ENCODE measurements around the gene RBM28. TPM values are rescaled to one million over a fixed set of nuclear protein-coding genes. Genes with fewer than 3 reads are reported as not detected.

Gene RBM28
- total RNA-seq, 2 experiments from 2014 or later, result 46.2 to 56.0 TPM

DNA sequence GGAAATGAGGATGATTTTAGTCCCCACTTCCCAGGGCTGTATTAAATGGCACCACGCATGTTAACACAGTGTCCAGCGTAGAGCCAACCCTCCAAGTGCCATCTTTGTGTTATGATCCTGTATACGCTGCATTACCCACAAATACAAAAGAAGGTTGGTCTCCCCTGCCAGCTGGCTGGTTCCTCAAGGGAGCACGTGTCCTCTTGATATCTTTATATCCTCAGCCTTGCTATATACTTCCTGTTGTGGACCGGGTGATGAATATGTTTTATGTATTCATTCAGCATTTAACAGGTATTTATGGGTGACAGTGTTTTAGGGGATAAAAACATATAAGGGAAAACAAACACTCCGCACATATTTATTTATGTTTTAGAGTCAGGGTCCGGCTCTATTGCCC, 41.0 kb upstream of the RBM28 start:
- POLR2A ChIA-PET, result no interaction called here
- Mint-ChIP-seq H3K9me3 (no peaks in the 10 kb centered on the region), H3K27me3 (no peaks in the 10 kb centered on the region), H3K36me3 (no peaks in the 10 kb centered on the region), H3K4me1 (ENCODE audit: low read depth) (no peaks in the 10 kb centered on the region), H3K4me3 (no peak overlapping the region), H3K27ac (no peak overlapping the region)
- CTCF ChIA-PET, result interaction anchor here (16.3 kb wide), 1 partner anchor 37 kb away, joined by 507 read pairs; the partner anchor contains the start of gene RBM28
- intact Hi-C loops (cut with micrococcal nuclease), result no loop called here
- DNase-seq, result no peak

DNA sequence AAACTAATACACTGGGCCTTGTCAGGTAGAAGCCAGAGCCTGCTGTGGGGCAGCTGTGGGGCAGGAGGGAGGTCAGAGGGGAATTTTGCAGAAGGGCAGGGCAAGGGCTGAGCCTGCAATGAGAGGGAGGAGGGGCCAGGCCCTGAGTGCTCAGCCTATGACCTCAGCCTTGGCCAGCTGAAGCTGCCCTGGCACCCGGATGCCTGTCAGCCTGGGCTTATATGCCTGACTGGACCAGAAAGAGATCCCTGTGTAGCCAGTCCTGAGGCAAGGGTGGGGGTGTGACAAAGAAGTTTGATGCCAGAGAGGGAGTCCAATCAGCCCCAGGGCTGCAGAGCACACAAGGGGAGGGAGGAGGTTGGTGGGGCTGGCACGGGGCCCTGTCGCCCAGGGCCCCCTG, 40.1 kb upstream of the RBM28 start:
- Mint-ChIP-seq H3K27ac (no peak overlapping the region), H3K4me1 (ENCODE audit: low read depth) (no peaks in the 10 kb centered on the region), H3K36me3 (no peaks in the 10 kb centered on the region), H3K4me3 (no peak overlapping the region), H3K27me3 (no peaks in the 10 kb centered on the region), H3K9me3 (no peaks in the 10 kb centered on the region)
- POLR2A ChIA-PET, result no interaction called here
- CTCF ChIA-PET, result interaction anchor here (0.7 to 16.3 kb wide), 3 partner anchors 12 to 42 kb away, joined by 3 to 507 read pairs (median 3); partner anchors contain the start of gene RBM28
- intact Hi-C loops (cut with micrococcal nuclease), result no loop called here
- no peak for DNase-seq

DNA sequence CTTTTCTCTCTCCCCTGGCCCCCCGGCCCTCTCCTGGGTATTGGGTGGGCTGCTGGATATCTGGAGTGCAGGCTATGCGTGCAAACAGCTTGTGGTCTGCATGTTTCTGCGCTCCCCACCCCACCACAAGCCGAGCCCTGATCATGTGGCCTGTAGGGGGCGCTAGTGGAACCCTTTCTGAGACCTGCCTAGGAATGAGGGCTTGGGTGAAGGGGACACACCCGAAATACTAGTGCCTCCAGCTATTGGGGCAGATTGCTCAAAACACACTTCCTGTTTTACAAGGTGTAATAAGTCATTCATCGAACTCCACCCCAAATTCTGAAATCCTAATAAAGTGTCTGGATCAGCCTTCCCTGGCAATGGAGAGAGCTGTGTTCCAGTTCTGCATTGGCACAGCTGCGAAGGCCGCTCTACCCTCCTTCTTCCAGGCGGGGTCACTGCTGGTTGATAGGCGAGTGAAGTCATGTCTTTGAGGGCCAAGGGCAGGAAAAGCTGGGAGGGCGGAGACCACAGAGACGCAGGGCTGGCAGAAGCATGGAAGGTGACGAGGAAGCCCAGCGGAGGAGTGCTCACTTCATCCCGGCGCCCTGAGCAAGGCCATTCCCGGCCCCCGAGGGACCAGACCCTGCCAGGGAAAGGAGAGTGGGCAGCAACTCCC, 37.6 kb upstream of the RBM28 start:
- CTCF ChIA-PET, result interaction anchor here (0.5 to 16.3 kb wide), 20 partner anchors 8 to 327 kb away, joined by 3 to 507 read pairs (median 4); partner anchors contain the start of gene RBM28
- H3K36me3 Mint-ChIP-seq, result no peaks in the 10 kb centered on the region
- H3K4me3 Mint-ChIP-seq, result no peak overlapping the region
- intact Hi-C loops (cut with micrococcal nuclease), result no loop called here
- H3K9me3 Mint-ChIP-seq, result no peaks in the 10 kb centered on the region
- no peaks in the 10 kb centered on the region for H3K27me3 Mint-ChIP-seq
- H3K4me1 Mint-ChIP-seq (ENCODE audit: low read depth), result no peaks in the 10 kb centered on the region
- POLR2A ChIA-PET, result no interaction called here
- peak; percentile 59 for DNase-seq
- no peak overlapping the region for H3K27ac Mint-ChIP-seq

DNA sequence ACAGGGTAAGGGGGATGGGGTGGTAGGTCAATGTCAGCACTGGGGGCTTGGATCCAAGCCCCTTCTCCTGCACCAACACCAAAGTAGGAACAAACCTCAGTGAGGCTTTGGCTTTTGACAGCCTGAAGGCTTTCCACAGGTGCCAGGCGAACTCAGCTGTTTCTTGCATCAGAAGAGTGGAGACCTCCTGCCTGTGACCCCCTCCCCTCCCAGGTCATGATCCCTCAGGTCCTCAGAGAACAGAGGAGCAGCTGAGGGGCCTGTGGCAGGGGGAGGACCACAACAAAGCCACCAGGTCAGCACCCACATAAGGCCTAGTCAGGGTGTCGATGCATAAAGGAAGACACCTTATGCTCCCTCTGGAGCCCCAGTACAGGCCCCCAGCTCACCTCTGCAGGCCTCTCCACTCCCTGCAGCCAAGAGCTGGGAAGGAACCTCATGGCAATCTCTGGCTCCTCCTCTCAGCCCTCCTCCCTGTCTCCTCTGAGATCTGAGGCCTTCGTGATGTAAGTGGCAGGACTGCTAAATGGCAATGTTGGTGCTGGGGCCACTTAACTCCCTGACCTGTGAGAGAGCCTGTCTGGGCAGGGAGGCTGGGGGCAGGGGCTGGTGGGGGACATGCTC, 36.9 kb upstream of the RBM28 start:
- no peaks in the 10 kb centered on the region for H3K36me3 Mint-ChIP-seq

DNA sequence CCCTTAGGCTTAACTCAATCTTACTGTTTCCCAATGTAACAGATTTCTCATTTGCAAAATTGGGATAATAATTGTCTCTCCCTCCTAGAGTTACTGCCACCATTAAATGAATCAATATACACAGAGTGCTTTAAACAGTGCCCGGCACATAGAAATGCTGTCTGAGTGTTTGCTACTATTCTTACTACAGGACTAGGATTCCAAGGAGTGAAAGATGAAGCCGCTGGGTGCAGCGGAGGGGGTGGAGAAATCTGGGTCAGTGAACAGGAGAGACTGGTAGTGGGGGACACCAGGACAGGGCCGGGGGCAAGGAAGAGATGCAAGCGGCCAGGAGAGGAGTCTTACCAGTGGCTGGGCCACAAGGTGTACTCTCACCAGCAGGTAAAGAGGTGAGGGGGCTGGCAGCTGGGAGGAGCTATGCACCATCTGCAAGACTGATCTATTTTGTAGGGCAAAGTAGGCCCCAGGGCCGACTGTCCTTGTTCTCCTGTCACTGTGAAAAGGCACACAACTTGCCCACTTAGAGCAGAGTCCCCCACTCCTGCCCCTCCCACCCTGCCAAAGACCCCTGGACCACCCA, 36.3 kb upstream of the RBM28 start:
- no peaks in the 10 kb centered on the region for H3K36me3 Mint-ChIP-seq
- H3K27me3 Mint-ChIP-seq, result no peaks in the 10 kb centered on the region
- no peak overlapping the region for H3K4me3 Mint-ChIP-seq
- POLR2A ChIA-PET, result no interaction called here
- no peaks in the 10 kb centered on the region for H3K9me3 Mint-ChIP-seq
- H3K27ac Mint-ChIP-seq, result no peak overlapping the region
- intact Hi-C loops (cut with micrococcal nuclease), result no loop called here
- CTCF ChIA-PET, result interaction anchor here (1.2 to 16.3 kb wide), 7 partner anchors 18 to 47 kb away, joined by 3 to 507 read pairs (median 6); partner anchors contain the start of gene RBM28
- DNase-seq, result no peak
- H3K4me1 Mint-ChIP-seq (ENCODE audit: low read depth), result no peaks in the 10 kb centered on the region

More for the DNA sequence above, 36.9 kb upstream of the RBM28 start:
- H3K9me3 Mint-ChIP-seq, result no peaks in the 10 kb centered on the region
- ChIA-PET CTCF (interaction anchor here (1.2 to 16.3 kb wide), 16 partner anchors 9 to 328 kb away, joined by 3 to 507 read pairs (median 4); partner anchors contain the start of gene RBM28), POLR2A (no interaction called here)
- DNase-seq, result no peak
- H3K27me3 Mint-ChIP-seq, result no peaks in the 10 kb centered on the region
- no peak overlapping the region for H3K4me3 Mint-ChIP-seq
- no peaks in the 10 kb centered on the region for H3K4me1 Mint-ChIP-seq (ENCODE audit: low read depth)
- intact Hi-C loops (cut with micrococcal nuclease), result no loop called here
- no peak overlapping the region for H3K27ac Mint-ChIP-seq

DNA sequence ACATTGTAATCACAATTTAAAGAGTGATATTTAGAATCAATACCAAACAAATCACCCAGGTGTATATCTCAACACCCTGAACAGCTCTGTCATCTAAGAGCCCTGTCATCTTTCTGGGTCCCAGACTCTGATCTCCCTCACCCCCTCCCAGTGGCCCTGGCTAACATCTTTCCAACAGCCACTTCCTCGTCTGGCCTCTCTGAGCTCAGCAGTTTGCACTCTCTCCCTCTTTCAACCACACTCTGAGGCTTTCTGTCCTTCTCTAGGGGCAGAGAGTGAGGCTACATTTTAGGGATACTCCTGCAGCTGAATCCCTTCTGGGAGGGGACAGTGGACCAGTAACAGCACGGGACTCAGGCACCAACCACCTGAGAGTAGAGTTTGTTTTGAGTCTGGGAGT, 34.9 kb upstream of the RBM28 start:
- no peaks in the 10 kb centered on the region for H3K9me3 Mint-ChIP-seq
- no peaks in the 10 kb centered on the region for H3K27me3 Mint-ChIP-seq
- H3K36me3 Mint-ChIP-seq, result no peaks in the 10 kb centered on the region
- H3K4me3 Mint-ChIP-seq, result no peak overlapping the region
- intact Hi-C loops (cut with micrococcal nuclease), result no loop called here
- POLR2A ChIA-PET, result no interaction called here
- CTCF ChIA-PET, result interaction anchor here (1.8 to 16.3 kb wide), 2 partner anchors 9 to 31 kb away, joined by 7 to 507 read pairs; partner anchors contain the start of gene RBM28
- no peaks in the 10 kb centered on the region for H3K4me1 Mint-ChIP-seq (ENCODE audit: low read depth)
- H3K27ac Mint-ChIP-seq, result no peak overlapping the region
- no peak for DNase-seq

DNA sequence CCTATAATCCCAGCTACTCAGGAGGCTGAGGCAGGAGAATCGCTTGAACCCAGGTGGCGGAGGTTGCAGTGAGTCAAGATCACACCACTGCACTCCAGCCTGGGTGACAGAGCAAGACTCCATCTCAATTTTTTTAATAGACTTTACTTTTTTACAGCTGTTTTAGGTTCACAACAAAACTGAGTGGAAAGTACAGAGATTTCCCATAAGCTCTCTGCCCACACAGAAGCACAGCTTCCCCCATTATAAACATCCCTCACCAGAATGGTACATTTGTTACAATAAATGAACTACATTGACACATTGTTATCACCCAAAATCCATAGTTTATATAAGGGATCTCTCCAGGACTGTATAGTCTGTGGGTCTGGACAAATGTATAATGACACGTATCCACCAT, 32.4 kb upstream of the RBM28 start:
- Mint-ChIP-seq H3K36me3 (no peaks in the 10 kb centered on the region), H3K27me3 (no peaks in the 10 kb centered on the region), H3K27ac (no peak overlapping the region), H3K9me3 (no peaks in the 10 kb centered on the region), H3K4me3 (no peak overlapping the region), H3K4me1 (ENCODE audit: low read depth) (no peaks in the 10 kb centered on the region)
- ChIA-PET CTCF (interaction anchor here (0.8 to 2.5 kb wide), 3 partner anchors 11 to 29 kb away, joined by 3 to 20 read pairs (median 4); no protein-coding TSS in a partner anchor), POLR2A (no interaction called here)
- no peak for DNase-seq
- intact Hi-C loops (cut with micrococcal nuclease), result no loop called here

DNA sequence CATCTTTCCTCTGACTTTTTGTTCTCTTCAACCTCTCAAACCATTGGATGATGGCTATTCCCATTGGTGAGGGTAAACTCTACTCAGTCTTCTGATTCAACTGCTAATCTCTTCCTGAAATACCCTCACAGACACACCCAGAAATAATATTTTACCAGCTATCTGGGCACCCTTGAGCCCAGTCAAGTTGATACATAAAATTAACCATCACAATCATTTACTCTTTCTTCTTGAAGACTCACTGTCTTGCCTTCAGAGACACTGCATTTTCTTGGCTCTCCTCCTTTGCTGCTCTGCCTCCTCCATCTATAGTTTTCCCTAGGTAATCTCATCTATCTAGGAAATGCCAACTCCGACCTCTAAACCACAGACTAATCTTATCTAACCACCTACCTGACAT, 30.3 kb upstream of the RBM28 start:
- H3K4me3 Mint-ChIP-seq, result no peak overlapping the region
- intact Hi-C loops (cut with micrococcal nuclease), result no loop called here
- CTCF ChIA-PET, result interaction anchor here (0.9 to 3.4 kb wide), 6 partner anchors 12 to 30 kb away, joined by 3 to 22 read pairs (median 5); partner anchors contain the start of gene RBM28

DNA sequence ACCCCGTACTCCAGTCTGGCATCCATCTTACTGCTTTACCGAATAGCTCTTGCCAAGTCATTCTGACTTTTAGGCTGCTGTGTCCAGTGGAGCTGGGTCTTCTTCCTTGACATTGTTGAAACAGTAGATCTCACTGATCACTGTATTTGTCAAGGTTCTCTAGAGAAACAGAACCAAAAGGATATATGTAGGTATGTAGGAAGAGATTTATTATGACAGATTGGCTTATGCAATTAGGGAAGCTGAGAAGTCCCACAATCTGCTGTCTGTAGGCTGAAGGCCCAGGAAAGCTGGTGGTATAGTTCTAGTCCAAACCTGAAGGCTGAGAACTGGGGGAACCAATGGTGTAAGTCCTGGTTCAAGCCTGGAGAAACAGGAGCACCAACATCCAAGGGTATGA, 29.9 kb upstream of the RBM28 start:
- no peaks in the 10 kb centered on the region for H3K4me1 Mint-ChIP-seq (ENCODE audit: low read depth)
- no peak for DNase-seq
- H3K9me3 Mint-ChIP-seq, result no peaks in the 10 kb centered on the region
- no peaks in the 10 kb centered on the region for H3K27me3 Mint-ChIP-seq
- no peak overlapping the region for H3K4me3 Mint-ChIP-seq
- CTCF ChIA-PET, result interaction anchor here (0.9 to 3.4 kb wide), 6 partner anchors 11 to 30 kb away, joined by 3 to 22 read pairs (median 5); partner anchors contain the start of gene RBM28
- intact Hi-C loops (cut with micrococcal nuclease), result no loop called here
- H3K27ac Mint-ChIP-seq, result no peak overlapping the region
- H3K36me3 Mint-ChIP-seq, result no peaks in the 10 kb centered on the region
- POLR2A ChIA-PET, result no interaction called here

More for the DNA sequence above, 30.3 kb upstream of the RBM28 start:
- POLR2A ChIA-PET, result no interaction called here
- Mint-ChIP-seq H3K4me1 (ENCODE audit: low read depth) (no peaks in the 10 kb centered on the region), H3K9me3 (no peaks in the 10 kb centered on the region), H3K36me3 (no peaks in the 10 kb centered on the region), H3K27ac (no peak overlapping the region), H3K27me3 (no peaks in the 10 kb centered on the region)
- no peak for DNase-seq

DNA sequence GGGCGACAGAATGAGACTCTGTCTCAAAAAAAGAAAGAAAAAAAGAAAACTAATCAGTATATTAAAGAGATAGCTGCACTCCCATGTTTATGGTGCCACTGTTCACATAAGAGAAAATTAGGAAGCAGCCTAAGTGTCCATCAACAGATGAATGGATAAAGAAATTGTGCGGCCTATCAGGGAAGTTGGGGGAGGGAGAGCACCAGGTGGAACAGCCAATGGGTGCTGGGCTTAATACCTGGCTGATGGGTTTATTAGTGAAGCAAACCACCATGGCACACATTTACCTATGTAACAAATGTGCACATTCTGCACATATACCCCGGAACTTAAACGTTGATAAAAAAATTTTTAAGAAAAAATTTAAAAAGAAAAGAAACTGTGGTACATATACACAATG, 26.8 kb upstream of the RBM28 start:
- intact Hi-C loops (cut with micrococcal nuclease), result no loop called here
- no peak for DNase-seq
- Mint-ChIP-seq H3K36me3 (no peaks in the 10 kb centered on the region), H3K27me3 (peaks cover 15% of the 10 kb centered on the region), H3K9me3 (no peaks in the 10 kb centered on the region), H3K4me1 (ENCODE audit: low read depth) (no peaks in the 10 kb centered on the region), H3K4me3 (no peak overlapping the region), H3K27ac (no peak overlapping the region)
- ChIA-PET CTCF (no interaction called here), POLR2A (no interaction called here)

DNA sequence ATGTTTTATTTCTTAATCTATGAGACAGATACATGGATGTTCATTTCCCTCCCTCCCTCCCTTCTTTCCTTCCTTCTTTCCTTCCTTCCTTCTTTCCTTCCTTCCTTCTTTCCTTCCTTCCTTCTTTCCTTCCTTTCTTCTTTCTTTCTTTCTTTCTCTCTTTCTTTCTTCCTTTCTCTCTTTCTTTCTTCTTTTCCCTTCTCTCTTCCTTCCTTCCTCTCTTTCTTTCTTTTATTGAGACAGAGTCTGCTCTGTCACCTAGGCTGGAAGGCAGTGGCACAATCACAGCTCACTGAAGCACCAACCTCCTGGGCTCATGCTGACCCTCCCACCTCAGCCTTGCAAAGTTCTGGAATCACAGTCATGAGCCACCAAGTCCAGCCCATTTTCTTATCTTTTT, 23.3 kb upstream of the RBM28 start:
- Mint-ChIP-seq H3K27ac (no peak overlapping the region), H3K4me3 (no peak overlapping the region), H3K4me1 (ENCODE audit: low read depth) (peaks cover 12% of the 10 kb centered on the region), H3K27me3 (peaks cover 37% of the 10 kb centered on the region), H3K36me3 (no peaks in the 10 kb centered on the region), H3K9me3 (no peaks in the 10 kb centered on the region)
- DNase-seq, result no peak
- POLR2A ChIA-PET, result no interaction called here
- intact Hi-C loops (cut with micrococcal nuclease), result no loop called here
- CTCF ChIA-PET, result interaction anchor here (0.6 to 4.7 kb wide), 2 partner anchors 20 to 38 kb away, joined by 3 to 15 read pairs; no protein-coding TSS in a partner anchor

DNA sequence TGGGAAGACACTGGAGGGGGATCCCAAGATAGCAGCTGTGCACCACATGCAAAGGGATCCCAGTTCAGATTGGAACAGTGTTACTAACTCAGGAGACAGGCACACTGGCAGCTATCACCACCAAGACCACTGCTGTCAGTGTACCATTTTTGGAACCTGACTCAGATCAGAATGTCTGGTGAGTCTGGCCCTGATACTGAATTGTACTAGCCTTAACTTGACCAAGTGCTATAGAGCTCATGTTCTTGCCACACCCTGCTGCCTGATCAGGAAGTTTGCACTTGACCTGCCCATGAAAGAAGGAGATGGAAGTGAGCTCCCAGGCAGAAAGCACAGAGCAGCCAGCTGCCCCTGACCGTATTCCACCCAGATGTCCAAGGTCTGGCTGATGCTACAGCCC, 22.6 kb upstream of the RBM28 start:
- Mint-ChIP-seq H3K27me3 (peaks cover 40% of the 10 kb centered on the region), H3K4me1 (ENCODE audit: low read depth) (peaks cover 15% of the 10 kb centered on the region), H3K36me3 (no peaks in the 10 kb centered on the region), H3K27ac (no peak overlapping the region), H3K9me3 (no peaks in the 10 kb centered on the region), H3K4me3 (no peak overlapping the region)
- intact Hi-C loops (cut with micrococcal nuclease), result no loop called here
- CTCF ChIA-PET, result interaction anchor here (0.6 to 4.7 kb wide), 2 partner anchors 19 to 38 kb away, joined by 3 to 15 read pairs; no protein-coding TSS in a partner anchor
- no peak for DNase-seq
- POLR2A ChIA-PET, result no interaction called here

Measured in activated CD4-positive, alpha-beta memory T cell treated with anti-CD3 and anti-CD28 coated beads for 36 hours (primary cell).